ELR (cell line): ENCODE results near the gene HYDIN.
A peak's percentile ranks its signal among the peaks of the same experiment; 100 is the strongest.
"Not testable (repeated sequence)": the region's sequence is repeated elsewhere in the genome, so short reads cannot be mapped to it uniquely, and the experiment has no call there.

ENCODE experiments used
- DNase-seq: peaks from one replicate; pipeline ENCODE4 v3.0.0-alpha.2; 2015; ENCODE audit warnings: low read depth

Gene HYDIN

DNA sequence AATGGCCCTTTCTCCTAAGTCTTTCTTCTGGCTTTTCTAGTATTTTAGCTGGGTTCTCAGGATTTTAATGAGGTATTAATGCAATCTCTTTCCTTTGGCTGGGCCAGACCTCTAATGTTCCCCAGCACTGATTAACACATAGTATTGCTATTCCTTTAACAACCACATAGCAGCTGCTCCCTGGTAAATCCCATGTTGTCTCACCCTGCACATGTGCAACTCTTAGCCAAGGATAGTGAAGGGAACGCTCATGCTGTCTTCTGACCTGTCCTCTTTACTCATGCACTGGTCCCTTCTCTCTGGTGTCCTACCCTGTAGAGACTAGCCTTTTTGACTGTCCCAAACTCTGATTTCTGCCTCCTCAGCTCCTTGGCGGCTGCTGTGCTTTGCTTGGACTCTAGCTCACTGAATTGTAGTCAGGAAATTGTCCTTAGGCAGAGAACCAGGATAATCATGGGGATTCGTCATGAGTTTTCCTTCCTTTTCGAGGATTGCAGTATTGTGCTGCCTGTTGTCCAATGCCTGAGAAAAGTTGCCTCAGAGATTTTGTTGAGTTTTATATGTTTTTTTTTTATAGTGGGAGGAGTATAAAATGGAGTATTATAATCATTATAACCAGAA lies 406.9 kb downstream of the HYDIN start:
- DNase-seq = peak; percentile 0

DNA sequence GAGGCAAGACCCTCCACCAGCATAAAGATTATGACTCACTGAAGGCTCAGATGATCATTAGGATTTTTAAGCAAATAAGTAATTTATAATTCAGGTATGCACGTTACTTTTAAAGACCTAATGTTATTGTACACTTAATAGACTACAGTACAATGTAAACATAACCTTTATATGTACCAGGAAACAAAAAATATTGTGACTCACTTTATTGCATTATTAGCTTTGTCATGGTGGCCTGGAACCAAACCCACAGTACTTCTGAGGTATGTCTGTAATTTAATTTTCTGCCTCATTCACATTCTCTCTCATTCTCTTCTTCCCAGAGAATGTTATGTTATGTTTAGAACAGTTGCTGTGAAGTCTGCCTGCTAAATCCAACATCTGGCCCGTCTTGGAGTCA lies 407.8 kb downstream of the HYDIN start:
- not testable (repeated sequence) for DNase-seq

DNA sequence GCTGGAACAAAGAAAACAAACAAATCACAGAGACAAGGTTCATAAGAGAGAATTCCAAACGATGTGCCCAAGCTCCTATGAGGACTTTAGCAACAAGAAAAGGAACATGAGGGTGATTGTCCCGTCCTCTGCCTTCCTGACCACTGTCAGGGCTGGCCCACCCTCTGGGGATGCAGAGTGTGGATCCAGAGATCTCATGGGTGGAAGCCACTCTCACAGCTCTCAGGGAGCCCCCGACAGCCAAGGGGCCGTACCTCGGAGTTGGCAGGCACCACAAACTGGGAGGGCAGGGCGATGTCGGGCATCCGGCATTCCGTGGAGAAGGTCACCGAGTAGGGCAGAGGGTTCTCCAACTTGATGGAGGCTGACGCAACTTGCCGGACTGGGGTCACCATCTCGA lies 412.4 kb downstream of the HYDIN start:
- DNase-seq = not testable (repeated sequence)

DNA sequence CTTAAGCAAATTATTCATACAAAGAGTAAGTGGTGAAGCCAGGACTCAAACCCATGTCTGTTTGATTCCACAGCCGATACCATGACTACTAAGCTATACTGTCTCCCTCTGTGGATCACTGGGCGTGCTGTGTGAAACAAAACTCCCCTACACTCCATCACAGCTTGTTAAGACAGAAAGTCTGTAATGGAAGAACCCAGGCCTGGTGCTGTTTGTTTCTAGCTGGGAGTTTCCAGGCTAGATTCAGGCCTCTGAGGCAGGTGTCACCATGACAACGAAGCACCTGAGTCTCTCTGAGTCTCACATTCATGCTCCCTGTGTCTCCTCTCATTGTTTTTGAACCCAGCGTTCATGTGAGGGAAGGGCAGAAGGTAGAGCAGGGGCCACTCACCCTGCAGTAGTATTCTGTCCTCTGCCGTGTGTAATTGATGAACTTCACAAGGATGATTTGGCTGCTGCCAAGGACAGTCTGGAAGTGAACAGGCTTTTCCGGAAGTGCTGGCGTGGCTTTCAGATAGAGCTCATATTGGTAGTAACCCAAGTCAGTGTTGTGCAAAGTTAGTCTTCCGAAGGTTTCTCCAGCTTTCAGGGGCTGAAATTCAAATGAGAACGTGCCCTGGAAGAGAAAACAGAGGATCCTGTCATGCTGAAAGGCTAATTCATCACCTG lies 421.0 kb downstream of the HYDIN start:
- no peak for DNase-seq

DNA sequence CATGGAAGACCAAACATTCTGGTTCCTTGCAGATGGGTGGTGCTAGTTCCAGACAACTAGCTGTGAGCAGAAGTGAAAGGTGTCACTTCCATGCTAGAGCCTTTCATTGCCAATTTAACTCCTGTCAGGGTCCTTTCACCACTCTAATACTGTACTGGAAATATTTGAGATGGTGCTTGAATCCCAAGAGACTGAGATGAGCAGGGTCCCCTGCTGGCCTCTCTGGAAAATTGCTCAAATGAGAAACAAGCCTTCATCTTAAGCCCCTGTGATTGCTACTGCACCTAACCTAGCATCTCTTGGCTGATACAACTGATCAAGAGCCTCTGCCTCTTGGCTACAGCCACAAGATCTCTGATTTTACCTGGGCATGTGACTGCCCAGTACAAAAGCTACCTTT lies 422.2 kb downstream of the HYDIN start:
- DNase-seq = peak; percentile 42

DNA sequence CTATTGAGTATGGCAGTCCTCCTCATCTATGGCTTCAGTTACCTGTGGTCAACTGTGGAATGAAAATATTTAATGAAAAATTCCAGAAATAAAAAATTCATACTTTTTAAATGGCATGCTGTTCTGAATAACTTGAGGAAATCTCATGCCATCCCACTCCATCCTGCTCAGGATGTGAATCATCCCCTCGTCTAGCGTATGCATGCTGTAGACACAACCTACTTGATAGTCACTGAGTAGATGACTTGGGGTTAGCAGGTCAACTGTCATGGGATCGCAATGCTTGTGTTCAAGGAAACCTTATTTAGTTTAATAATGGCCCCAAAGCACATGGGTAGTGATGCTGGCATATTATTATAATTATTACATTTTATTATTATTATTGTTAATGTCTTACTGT lies 424.7 kb downstream of the HYDIN start:
- DNase-seq = peak; percentile 98

DNA sequence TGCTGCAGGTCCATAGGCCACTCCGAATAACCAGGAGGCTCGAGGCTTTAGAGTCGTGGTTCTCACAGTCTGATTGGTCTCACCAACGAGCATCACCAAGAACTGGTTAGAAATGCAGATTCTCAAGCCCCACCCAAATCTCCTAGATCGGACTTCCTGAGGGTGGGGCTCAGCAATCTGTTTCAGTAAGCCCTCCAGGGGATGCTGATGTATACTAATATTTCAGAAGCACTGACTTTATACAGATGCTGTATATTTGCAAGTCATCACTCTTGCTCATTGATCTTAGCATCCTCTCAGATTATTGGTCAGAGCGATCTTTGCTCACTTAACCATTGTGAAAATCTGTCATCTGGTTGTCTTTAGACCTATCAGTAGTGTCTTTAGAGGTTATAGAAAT lies 425.1 kb downstream of the HYDIN start:
- peak; percentile 84 for DNase-seq

DNA sequence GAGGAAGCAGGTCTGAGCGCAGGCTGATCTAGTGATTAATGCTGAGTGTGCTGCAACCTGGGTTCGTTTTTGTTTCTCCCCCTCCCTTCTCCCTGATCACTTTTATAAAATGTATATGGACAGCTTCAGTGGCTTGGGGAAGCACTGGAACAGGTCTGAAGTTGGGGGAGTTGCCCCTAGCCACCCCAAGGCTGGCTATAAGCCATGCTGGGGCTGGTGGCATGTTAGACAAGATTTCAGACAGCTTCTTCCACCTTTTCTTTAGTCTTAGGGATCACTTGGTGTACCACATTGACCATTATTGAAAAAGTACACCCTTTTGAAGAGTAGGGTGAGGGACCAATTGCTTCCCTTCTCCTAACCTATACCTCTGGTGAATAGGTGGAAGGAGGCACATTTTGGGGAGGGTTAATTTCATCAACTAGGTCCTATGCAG lies 425.8 kb downstream of the HYDIN start:
- no peak for DNase-seq

DNA sequence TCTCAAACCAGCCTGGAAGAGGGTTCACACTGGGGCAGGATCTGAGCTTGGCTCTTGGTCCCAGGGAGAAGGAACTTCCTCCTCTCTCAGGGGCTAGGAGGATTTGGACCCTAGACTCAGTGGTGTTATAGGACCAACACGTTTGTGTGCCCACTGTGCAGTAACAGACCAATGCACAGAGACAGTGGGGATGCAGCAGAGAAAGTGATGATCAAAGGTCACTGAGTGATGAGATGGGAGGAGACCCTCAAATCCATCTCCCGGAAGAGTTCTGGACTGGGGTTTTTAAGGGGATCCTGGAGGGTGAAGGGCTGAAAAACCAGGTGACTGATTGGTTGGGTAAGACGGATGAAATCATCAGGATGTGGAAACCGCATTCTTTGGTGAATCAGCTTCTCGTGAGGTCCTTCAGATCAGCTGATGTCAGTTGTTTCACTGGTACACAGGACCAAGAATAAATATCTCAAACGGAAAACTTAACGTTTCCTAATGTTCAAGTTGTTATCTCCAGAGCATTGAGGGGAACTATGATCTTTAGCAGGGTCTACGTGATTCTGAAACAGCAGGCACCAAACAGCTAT lies 426.3 kb downstream of the HYDIN start:
- peak; percentile 97 for DNase-seq

DNA sequence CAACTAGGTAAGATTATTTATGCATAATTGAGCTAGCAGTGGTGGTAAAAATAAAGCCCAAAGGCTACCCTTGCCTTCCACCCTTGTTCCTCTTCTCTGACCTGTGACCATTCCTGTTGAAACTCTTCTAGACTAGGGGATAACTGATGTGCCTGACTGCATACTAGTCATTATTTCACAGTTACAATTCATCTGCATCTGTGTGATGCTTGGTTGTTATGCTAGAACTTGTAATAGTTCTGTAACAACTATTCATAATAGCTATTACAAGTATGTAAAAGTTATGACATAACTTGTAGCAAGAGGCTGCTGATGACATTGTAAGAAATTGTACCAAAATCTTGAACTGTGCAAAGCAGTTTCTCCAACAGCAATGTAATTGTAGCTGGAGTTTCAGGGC lies 427.2 kb downstream of the HYDIN start:
- DNase-seq = no peak

DNA sequence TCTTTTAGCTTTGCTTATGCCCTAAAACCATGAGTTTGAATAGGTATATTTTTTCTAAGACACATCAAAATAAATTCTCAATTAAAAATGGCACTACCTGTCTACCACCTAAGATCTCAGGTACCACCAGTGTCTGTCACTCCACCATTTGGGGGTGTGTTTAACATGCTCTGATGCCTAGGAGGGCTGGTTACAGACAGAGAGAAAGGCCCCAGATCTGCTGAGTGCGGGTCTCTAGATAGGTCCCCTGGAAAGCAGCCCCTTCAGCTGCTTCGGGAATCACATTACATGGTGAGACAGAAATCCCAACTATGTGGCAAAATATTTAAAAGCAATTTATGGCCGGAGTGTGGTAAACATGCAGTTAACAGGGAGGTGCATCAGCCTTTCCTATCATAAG lies 428.9 kb downstream of the HYDIN start:
- no peak for DNase-seq

DNA sequence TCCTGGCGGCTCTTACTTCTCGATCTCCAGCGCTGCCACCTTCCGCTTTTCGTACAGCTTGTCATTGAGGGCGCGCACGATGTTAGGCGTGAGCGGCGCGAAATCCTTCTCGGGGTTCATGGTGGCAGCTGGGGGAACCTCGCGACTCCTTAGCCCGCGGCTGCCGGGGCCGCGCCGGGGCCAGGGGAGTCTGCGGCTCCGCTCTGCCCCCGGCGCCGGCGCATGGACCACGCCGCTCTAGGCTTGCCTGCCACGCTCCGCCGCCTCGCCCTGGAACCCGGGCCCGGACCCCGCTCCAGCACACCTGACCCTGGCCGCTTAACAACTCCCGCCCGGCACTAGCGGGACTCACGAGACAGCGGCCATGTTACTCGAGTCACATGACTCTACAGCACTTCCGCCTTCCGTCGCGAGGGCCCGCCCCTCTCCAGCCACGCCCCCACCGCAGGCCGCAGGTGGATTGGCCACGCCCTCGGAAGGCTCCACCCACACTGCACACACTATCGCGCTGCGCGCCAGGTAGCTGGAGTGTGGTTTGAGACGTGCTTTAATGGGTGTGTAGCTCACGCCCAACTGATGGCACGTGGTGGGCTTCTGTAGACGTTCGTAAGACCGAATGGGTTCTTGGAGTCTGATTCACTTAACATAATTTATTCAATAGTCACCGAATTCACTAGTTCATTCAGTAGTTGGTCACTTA lies 429.6 kb downstream of the HYDIN start, which contains the start of gene VAC14:
Gene VAC14 (minus strand): TSS at position 378 of the 700 bp plus-strand sequence. CDS start 258 bp downstream, at position 120.
- peak; percentile 94 for DNase-seq

DNA sequence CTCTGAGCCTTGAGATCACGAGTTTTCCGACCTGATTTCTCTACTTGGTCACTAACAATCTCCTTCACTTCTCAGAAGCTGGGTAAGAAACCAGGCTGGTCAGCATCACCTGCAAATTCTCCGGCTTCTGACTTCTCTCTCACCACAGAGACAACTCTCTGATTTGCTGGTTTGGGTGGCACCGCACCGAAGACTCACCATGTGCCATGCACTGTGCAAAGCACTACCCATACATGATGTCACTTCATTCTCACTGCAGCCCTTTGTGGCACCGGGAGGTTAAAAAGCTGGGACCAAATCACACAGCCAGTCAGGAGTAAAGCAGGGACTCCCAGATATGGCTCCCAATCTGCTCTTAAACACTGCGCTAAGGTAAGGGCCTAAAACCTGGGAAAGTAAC lies 430.2 kb downstream of the HYDIN start:
- peak; percentile 27 for DNase-seq

DNA sequence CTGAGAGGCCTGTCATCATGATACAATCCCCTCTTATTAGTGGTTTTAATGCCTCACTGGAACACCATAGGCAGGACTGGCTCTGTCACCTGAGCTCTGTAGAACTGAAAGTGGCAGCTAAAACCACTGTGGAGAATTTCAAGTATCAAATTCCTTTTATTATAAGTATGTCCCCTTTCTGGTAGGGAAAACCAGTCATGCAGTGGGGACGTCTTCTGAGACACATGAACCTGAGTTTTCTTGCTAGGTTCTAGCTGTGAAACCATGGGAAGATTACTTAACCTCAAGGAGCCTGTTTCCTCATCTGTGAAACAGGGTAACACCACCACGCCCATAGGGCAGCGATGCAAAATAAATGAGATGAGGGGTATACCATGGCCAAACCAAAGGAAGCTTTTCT lies 434.2 kb downstream of the HYDIN start:
- no peak for DNase-seq

DNA sequence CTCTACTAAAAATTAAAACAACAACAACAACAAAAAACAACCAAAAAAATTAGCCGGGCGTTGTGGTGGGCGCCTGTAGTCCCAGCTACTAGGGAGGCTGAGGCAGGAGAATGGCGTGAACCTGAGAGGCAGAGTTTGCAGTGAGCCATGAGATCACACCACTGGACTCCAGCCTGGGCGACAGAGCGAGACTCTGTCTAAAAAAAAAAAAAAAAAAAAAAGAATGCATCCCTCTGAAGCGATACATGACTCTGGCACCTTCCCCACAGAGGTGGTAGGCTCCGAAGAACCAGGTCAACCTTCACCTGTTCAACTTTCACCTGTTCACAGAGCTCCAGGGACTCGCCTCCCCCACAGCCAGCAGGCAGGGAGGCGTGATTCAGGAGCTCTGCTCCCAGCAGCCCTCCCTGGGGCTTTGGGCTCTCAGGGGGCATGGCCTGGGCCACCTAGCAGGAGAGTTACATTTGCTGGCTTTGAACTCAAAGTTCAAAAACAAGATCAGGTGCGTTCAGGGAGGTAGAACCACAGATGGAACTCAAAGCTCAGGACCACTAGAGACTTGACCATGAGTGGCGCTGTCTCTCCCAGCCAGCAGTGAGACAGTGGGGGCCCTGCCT lies 435.1 kb downstream of the HYDIN start:
- no peak for DNase-seq

DNA sequence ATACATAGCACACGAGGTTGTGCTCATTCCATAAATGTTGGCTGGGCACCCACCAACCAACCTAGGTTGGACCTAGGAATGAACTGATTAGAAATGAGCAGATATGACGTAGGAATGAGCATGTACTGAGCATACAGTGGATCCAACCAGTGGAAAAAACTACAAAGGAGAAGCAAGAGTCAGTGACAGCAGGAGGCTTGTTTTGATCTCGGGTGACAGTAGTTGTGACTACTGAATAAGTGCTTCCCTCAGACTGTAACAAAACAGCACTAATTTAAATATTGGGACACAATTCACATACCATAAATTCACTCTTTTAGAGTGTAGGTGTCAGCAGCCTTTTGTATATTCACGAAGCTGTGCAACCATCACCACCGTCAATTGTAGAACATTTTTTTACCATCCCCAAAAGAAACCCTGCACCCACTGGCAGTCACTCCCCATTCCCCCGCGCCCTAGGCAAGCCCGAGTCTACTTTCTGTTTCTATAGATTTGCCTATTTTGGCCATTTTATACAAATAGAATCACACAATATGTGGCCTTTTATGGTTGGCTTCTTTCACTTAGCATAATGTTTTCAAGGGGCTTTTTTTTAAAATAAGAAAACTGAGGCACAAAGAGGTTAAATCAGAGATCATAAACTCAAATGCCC lies 436.5 kb downstream of the HYDIN start:
- DNase-seq = no peak

DNA sequence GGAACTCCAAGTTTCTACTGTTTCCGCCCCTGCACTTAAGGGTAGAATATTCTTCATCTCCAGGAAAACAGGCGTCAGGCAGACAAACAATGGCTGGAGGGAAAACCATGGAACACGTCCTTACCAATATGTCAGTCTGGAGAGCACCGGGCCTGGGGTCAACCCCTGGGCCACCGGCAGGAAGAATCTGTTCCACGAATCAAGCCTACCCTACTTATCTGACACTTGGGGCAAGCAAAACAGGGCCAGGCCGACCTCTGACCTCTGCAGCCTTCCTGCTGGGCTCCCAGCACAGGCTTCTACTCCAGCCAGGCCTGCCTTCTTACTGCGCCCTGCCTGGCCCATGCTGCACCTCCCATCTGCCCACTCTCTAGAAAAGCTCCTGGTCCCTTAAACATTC lies 439.7 kb downstream of the HYDIN start:
- no peak for DNase-seq

DNA sequence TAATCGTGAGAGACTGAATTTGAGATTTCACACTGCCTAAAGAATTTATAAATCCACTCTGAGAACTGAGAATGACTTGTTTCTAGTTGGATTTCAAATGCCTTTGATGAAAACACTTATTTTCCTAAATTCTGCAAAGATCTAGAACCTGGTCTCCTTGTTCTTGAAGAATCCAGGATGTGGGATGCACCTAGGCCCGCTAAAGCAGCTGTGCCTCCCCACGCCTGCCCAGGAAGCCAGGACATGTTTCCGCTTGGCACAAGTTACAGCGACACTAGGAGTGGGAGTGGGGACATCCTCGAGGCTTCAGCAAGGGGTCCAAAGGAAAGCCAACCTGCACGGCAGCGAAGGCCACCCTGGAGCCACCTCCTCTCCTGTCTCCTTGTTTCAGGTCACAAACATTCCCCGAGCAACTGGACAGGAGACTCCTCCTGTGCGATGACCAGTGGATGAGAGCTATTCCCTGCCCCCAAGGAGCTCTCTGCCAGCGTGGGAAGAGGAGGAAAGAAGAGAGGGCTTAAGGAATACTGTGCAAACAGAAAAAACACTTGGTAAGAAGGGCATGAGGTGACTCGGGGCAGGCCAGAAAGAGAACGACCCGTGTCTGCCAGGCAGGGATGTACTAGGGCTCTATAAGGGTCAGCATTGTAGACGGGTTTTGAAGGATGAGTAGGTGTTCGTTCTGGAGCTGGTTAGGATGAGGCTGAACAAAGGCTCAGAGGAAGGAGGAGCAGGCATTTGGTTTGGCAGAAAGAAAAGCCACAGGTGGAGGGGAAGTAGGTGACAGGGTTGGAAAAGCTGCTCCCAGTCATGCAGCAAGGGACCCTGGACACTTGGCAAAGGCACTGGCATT lies 440.7 kb downstream of the HYDIN start:
- DNase-seq = no peak

DNA sequence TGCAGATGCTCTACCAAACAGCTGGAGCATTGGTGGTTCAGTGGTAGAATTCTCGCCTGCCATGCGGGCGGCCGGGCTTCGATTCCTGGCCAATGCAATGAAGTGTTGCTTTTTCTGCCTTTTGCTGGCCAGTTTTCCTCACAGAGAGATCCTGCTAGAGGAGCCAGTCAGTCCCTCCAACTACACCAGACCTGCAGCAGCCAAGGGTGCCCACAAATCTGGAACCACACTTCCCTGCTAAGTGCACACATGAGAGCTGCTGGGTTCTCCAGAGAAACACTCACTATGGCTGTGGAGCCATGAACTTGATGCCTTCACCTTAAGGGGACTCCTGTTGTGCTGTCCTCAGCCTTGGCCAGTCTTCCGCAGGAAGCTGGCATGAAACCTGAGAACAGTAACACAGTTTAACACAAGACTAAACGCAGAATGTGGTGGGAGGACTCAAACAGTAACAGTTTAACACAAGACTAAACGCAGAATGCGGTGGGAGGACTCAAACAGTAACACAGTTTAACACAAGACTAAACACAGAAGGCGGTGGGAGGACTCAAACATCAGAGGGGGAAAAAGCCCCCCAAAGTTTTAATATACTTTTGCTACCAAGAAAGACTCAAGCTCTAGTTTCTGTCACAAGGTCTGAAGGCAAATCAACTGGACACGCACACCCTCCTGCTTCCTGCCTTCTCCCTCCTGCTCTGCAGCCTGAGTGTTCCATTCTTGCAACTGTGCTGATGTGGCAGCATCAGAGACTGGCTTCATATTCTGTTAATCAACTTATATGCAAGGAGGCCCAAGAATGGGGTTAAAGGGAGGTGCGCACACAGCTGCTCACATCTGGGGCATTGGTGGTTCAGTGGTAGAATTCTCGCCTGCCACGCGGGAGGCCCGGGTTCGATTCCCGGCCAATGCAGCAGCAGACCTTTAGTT lies 441.6 kb downstream of the HYDIN start:
- DNase-seq = peak; percentile 33
